ENCODE results near the gene RIPOR3. TPM values are rescaled to one million over a fixed set of nuclear protein-coding genes. Genes with fewer than 3 reads are reported as not detected.

Gene RIPOR3
- total RNA-seq, 1 experiment from 2014 or later, result 0.46 TPM

DNA sequence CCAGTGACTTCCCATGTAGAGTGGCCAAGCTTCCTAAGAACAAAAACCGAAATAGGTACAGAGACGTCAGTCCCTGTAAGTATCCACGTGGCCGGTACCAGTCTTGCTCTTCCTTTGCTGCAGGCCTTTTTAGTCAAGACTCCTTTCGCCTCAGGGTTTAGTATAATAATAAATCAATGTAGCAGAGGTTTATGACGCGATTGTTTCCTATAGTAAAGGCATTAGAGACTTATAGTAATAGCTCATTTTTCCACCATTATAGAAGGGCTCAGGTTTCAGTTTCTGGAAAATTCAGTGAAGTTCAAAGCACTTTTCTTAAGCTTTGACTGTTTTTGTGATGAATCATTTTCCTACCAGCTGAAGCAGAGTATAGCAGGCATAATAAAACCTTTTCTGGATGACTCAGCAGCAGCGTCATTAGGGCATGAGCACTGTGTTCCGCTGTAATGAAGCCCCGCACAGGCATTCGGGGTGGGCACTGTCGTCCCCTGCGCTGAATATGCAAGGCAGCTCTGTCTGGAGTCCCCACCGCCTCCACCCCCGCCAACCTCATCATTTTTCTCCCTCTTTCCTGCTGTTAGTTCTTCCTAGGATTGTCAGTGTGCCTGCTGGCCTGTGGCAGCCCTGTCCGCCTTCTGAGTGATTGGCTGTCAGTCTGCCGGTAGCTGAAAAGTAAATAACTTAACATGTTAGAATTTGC lies 129.8 kb downstream of the RIPOR3 start:
- TF ChIP-seq, protein P1, sequence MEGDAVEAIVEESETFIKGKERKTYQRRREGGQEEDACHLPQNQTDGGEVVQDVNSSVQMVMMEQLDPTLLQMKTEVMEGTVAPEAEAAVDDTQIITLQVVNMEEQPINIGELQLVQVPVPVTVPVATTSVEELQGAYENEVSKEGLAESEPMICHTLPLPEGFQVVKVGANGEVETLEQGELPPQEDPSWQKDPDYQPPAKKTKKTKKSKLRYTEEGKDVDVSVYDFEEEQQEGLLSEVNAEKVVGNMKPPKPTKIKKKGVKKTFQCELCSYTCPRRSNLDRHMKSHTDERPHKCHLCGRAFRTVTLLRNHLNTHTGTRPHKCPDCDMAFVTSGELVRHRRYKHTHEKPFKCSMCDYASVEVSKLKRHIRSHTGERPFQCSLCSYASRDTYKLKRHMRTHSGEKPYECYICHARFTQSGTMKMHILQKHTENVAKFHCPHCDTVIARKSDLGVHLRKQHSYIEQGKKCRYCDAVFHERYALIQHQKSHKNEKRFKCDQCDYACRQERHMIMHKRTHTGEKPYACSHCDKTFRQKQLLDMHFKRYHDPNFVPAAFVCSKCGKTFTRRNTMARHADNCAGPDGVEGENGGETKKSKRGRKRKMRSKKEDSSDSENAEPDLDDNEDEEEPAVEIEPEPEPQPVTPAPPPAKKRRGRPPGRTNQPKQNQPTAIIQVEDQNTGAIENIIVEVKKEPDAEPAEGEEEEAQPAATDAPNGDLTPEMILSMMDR (conservative IDR thresholded peaks at IDR 0.05), result no peak
- no peak for DNase-seq
- no CpG with 5 or more reads among the region's 17 CpGs for WGBS (ENCODE audit: extremely low coverage, insufficient read length, low lambda C conversion rate)

More for the DNA sequence above, 129.8 kb downstream of the RIPOR3 start:
- Histone ChIP-seq H2BK120ac (ENCODE audit: low read depth, low read length, poor library complexity, severe bottlenecking) (no peak overlapping the region), H3K56ac (ENCODE audit: insufficient read length, low read depth, low read length) (no peak overlapping the region), H4K8ac (replicated peaks; ENCODE audit: insufficient read length, low read depth, low read length) (no peak overlapping the region), H3K14ac (ENCODE audit: insufficient read depth, low read length) (no peak overlapping the region), H4K20me1 (ENCODE audit: control insufficient read depth, insufficient read depth, insufficient read length) (no peaks in the 10 kb centered on the region), H3K27me3 (ENCODE audit: insufficient read depth, low read length) (no peaks in the 10 kb centered on the region), H3K23me2 (ENCODE audit: insufficient read length, low read depth, low read length, poor library complexity, severe bottlenecking) (no peaks in the 10 kb centered on the region), H3T11ph (ENCODE audit: low read length) (no peak overlapping the region), H3K4me1 (ENCODE audit: insufficient read depth, low read length) (no peaks in the 10 kb centered on the region), H3K4ac (ENCODE audit: low read depth, low read length) (no peak overlapping the region), H4K91ac (ENCODE audit: insufficient read length, low read depth, low read length) (no peak overlapping the region), H2BK15ac (ENCODE audit: low read depth, low read length) (no peak overlapping the region), H2BK20ac (ENCODE audit: low read depth, low read length, poor library complexity, severe bottlenecking) (no peak overlapping the region), H3K9me3 (ENCODE audit: control insufficient read depth, low read depth, low read length) (no peaks in the 10 kb centered on the region), H3K79me1 (ENCODE audit: insufficient read depth, low read depth, low read length, poor library complexity, severe bottlenecking) (no peaks in the 10 kb centered on the region), H3K27ac (ENCODE audit: insufficient read length, low read depth, low read length) (no peak overlapping the region), H4K5ac (ENCODE audit: insufficient read length, low read depth, low read length) (no peak overlapping the region), H3K9ac (ENCODE audit: extremely low read depth, insufficient read length, low read length) (no peak overlapping the region), H2BK5ac (ENCODE audit: insufficient read length, low read length) (no peak overlapping the region), H2AFZ (ENCODE audit: low read length) (no peak overlapping the region), H3K4me2 (ENCODE audit: insufficient read depth, insufficient read length, low read length) (no peak overlapping the region), H3K23ac (ENCODE audit: insufficient read length, low read depth, low read length) (no peak overlapping the region), H2BK12ac (ENCODE audit: insufficient read length, low read depth, low read length) (no peak overlapping the region), H2AK5ac (ENCODE audit: insufficient read length, low read length) (no peak overlapping the region), H3K18ac (ENCODE audit: insufficient read length, low read depth, low read length) (no peak overlapping the region), H3K79me2 (ENCODE audit: insufficient read depth, low read length) (no peaks in the 10 kb centered on the region)
- Mint-ChIP-seq H3K4me3 (no peak overlapping the region), H3K36me3 (ENCODE audit: insufficient read depth in 1 of 3, low read depth in 3 of 3) (peaks cover 4 to 13% (median 12%) of the 10 kb centered on the region in 3 experiments), H3K4me1 (peaks cover 3 to 11% of the 10 kb centered on the region in 2 experiments; a peak in 3 of 4 replicates), H3K27ac (peak overlapping the region in 2 of 3 experiments; percentile 59 to 81; a peak in 3 of 7 replicates), H3K27me3 (ENCODE audit: low read depth) (no peaks in the 10 kb centered on the region), H3K9me3 (no peaks in the 10 kb centered on the region)
